ENCODE measurements around the gene PATZ1.

Gene PATZ1

GRCh38 chr22:31281733-31282132 lies 64.4 kb downstream of the PATZ1 start:
- no peak for DNase-seq

GRCh38 chr22:31279821-31280505 lies 66.2 kb downstream of the PATZ1 start:
- DNase-seq: no peak

GRCh38 chr22:31279327-31279669 lies 66.8 kb downstream of the PATZ1 start:
- DNase-seq: no peak

GRCh38 chr22:31278626-31279326 lies 67.4 kb downstream of the PATZ1 start:
- DNase-seq: no peak

- no peak for DNase-seq
These were observed 68.0 kb downstream of the PATZ1 start for GRCh38 chr22:31278151-31278621.

GRCh38 chr22:31277741-31278140 lies 68.4 kb downstream of the PATZ1 start:
- no peak for DNase-seq

GRCh38 chr22:31276426-31277167 lies 69.5 kb downstream of the PATZ1 start:
- DNase-seq: no peak
